Ramos (cell line): Measurements from ENCODE around the gene SEMA3G.

ENCODE experiments used
- in situ Hi-C: fragments of 300-500 bp; cut with MboI; formaldehyde crosslinking; loops from one replicate; pipeline ENCODE4 v1.14.3; 2022; ENCODE audit warnings: low sequenced_read_pairs; ENCODE audit not compliant: unreplicated experiment

SEMA3G gene

GRCh38 chr3:52428151-52429005 lies 16.5 kb downstream of the SEMA3G start:
- in situ Hi-C loops: no loop called here

- in situ Hi-C loops: no loop called here
Measured at GRCh38 chr3:52423173-52423572, 21.7 kb downstream of the SEMA3G start.

- in situ Hi-C loops: no loop called here
Measured at GRCh38 chr3:52422669-52423068, 22.2 kb downstream of the SEMA3G start.

GRCh38 chr3:52420388-52420787 lies 24.5 kb downstream of the SEMA3G start:
- in situ Hi-C loops: no loop called here

GRCh38 chr3:52415800-52416199 lies 29.1 kb downstream of the SEMA3G start:
- in situ Hi-C loops: no loop called here

GRCh38 chr3:52408466-52408865 lies 36.4 kb downstream of the SEMA3G start:
- in situ Hi-C loops: no loop called here

GRCh38 chr3:52407779-52408178 lies 37.1 kb downstream of the SEMA3G start:
- in situ Hi-C loops: no loop called here

GRCh38 chr3:52406791-52407510 lies 38.0 kb downstream of the SEMA3G start:
- in situ Hi-C loops: no loop called here

- in situ Hi-C loops: no loop called here
Measured at GRCh38 chr3:52406231-52406661, 38.7 kb downstream of the SEMA3G start.

GRCh38 chr3:52405601-52406110 lies 39.2 kb downstream of the SEMA3G start:
- in situ Hi-C loops: no loop called here

GRCh38 chr3:52405066-52405465 lies 39.8 kb downstream of the SEMA3G start:
- in situ Hi-C loops: no loop called here

GRCh38 chr3:52404391-52404790 lies 40.5 kb downstream of the SEMA3G start:
- in situ Hi-C loops: no loop called here

- in situ Hi-C loops: no loop called here
Measured at GRCh38 chr3:52403955-52404354, 40.9 kb downstream of the SEMA3G start.

GRCh38 chr3:52403271-52403841 lies 41.5 kb downstream of the SEMA3G start:
- in situ Hi-C loops: no loop called here

GRCh38 chr3:52402706-52403270 lies 42.1 kb downstream of the SEMA3G start:
- in situ Hi-C loops: no loop called here

- in situ Hi-C loops: no loop called here
Measured at GRCh38 chr3:52402101-52402521, 42.8 kb downstream of the SEMA3G start.

GRCh38 chr3:52401551-52401950 lies 43.4 kb downstream of the SEMA3G start:
- in situ Hi-C loops: no loop called here

- in situ Hi-C loops: no loop called here
Measured at GRCh38 chr3:52401021-52401420, 43.9 kb downstream of the SEMA3G start.

- in situ Hi-C loops: no loop called here
Measured at GRCh38 chr3:52400275-52400793, 44.6 kb downstream of the SEMA3G start.

GRCh38 chr3:52399593-52399992 lies 45.3 kb downstream of the SEMA3G start:
- in situ Hi-C loops: no loop called here
